HEK293 (cell line): Measurements from ENCODE around the gene CMC1.

Source experiments
- BCL11A ChIP-seq: fragments of 450-650 bp; formaldehyde crosslinking; IDR thresholded peaks from 2 replicates; pipeline ENCODE4 v1.5.1; 2016; ENCODE audit warnings: low read depth, missing biosample characterization, missing genetic modification characterization
- KLF10 ChIP-seq: fragments of 450-650 bp; IDR thresholded peaks from 2 replicates; pipeline ENCODE4 v1.5.1; 2018; ENCODE audit warnings: missing biosample characterization, mild to moderate bottlenecking, missing genetic modification characterization
- MYNN ChIP-seq: fragments of 450-650 bp; formaldehyde crosslinking; IDR thresholded peaks from 2 replicates; pipeline ENCODE4 v1.5.1; 2016; ENCODE audit warnings: missing biosample characterization, missing genetic modification characterization, borderline replicate concordance
- ZNF132 ChIP-seq: fragments of 450-650 bp; formaldehyde crosslinking; IDR thresholded peaks from 2 replicates; pipeline ENCODE4 v1.5.1; 2017; ENCODE audit warnings: missing biosample characterization, missing genetic modification characterization, borderline replicate concordance
- ZNF354C ChIP-seq: fragments of 450-650 bp; formaldehyde crosslinking; IDR thresholded peaks from 2 replicates; pipeline ENCODE4 v1.5.1; 2016; ENCODE audit warnings: missing biosample characterization, missing genetic modification characterization, low read depth, borderline replicate concordance
- TF ChIP-seq, protein P1 (sequence below): fragments of 450-650 bp; formaldehyde crosslinking; IDR thresholded peaks from 2 replicates; pipeline ENCODE4 v1.5.1; 2016; ENCODE audit warnings: missing biosample characterization, missing genetic modification characterization
- TF ChIP-seq, protein P2 (sequence below): fragments of 450-650 bp; formaldehyde crosslinking; IDR thresholded peaks from 2 replicates; pipeline ENCODE4 v1.5.1; 2016; ENCODE audit warnings: missing biosample characterization, missing genetic modification characterization
- TF ChIP-seq, protein P3 (sequence below): fragments of 450-650 bp; IDR thresholded peaks from 2 replicates; pipeline ENCODE4 v1.5.1; 2018; ENCODE audit warnings: missing biosample characterization, mild to moderate bottlenecking, missing genetic modification characterization
- TF ChIP-seq, protein P4 (sequence below): fragments of 450-650 bp; formaldehyde crosslinking; IDR thresholded peaks from 2 replicates; pipeline ENCODE4 v1.5.1; 2017; ENCODE audit warnings: missing biosample characterization, missing genetic modification characterization

DNA sequence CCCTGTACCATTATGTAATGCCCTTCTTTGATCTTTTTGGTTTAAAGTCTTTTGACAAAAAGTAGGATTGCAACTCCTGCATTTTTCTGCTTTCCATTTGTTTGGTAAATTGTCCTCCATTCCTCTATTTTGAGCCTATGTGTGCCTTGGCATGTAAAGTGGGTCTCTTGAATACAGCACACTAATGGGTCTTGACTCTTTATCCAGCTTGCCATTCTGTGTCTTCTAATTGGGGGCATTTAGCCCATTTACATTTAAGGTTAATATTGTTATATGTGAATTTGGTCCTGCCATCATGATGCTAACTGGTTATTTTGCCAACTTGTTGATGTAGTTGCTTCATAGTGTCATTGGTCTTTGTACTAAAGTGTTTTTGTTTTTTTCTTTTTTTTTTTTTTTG is 32.4 kb downstream of the CMC1 start:
- TF ChIP-seq ZNF354C (tag by site-specific recombination) = no peak
- TF ChIP-seq, protein P1, sequence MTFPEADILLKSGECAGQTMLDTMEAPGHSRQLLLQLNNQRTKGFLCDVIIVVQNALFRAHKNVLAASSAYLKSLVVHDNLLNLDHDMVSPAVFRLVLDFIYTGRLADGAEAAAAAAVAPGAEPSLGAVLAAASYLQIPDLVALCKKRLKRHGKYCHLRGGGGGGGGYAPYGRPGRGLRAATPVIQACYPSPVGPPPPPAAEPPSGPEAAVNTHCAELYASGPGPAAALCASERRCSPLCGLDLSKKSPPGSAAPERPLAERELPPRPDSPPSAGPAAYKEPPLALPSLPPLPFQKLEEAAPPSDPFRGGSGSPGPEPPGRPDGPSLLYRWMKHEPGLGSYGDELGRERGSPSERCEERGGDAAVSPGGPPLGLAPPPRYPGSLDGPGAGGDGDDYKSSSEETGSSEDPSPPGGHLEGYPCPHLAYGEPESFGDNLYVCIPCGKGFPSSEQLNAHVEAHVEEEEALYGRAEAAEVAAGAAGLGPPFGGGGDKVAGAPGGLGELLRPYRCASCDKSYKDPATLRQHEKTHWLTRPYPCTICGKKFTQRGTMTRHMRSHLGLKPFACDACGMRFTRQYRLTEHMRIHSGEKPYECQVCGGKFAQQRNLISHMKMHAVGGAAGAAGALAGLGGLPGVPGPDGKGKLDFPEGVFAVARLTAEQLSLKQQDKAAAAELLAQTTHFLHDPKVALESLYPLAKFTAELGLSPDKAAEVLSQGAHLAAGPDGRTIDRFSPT = no peak
- TF ChIP-seq, protein P2, sequence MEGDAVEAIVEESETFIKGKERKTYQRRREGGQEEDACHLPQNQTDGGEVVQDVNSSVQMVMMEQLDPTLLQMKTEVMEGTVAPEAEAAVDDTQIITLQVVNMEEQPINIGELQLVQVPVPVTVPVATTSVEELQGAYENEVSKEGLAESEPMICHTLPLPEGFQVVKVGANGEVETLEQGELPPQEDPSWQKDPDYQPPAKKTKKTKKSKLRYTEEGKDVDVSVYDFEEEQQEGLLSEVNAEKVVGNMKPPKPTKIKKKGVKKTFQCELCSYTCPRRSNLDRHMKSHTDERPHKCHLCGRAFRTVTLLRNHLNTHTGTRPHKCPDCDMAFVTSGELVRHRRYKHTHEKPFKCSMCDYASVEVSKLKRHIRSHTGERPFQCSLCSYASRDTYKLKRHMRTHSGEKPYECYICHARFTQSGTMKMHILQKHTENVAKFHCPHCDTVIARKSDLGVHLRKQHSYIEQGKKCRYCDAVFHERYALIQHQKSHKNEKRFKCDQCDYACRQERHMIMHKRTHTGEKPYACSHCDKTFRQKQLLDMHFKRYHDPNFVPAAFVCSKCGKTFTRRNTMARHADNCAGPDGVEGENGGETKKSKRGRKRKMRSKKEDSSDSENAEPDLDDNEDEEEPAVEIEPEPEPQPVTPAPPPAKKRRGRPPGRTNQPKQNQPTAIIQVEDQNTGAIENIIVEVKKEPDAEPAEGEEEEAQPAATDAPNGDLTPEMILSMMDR (tag by site-specific recombination) = no peak
- no peak for TF ChIP-seq BCL11A (tag by site-specific recombination)
- TF ChIP-seq, protein P3, sequence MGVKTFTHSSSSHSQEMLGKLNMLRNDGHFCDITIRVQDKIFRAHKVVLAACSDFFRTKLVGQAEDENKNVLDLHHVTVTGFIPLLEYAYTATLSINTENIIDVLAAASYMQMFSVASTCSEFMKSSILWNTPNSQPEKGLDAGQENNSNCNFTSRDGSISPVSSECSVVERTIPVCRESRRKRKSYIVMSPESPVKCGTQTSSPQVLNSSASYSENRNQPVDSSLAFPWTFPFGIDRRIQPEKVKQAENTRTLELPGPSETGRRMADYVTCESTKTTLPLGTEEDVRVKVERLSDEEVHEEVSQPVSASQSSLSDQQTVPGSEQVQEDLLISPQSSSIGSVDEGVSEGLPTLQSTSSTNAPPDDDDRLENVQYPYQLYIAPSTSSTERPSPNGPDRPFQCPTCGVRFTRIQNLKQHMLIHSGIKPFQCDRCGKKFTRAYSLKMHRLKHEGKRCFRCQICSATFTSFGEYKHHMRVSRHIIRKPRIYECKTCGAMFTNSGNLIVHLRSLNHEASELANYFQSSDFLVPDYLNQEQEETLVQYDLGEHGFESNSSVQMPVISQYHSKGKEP (tag by site-specific recombination) = no peak
- TF ChIP-seq MYNN (tag by site-specific recombination) = no peak
- TF ChIP-seq, protein P4, sequence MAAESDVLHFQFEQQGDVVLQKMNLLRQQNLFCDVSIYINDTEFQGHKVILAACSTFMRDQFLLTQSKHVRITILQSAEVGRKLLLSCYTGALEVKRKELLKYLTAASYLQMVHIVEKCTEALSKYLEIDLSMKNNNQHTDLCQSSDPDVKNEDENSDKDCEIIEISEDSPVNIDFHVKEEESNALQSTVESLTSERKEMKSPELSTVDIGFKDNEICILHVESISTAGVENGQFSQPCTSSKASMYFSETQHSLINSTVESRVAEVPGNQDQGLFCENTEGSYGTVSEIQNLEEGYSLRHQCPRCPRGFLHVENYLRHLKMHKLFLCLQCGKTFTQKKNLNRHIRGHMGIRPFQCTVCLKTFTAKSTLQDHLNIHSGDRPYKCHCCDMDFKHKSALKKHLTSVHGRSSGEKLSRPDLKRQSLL = no peak
- no peak for TF ChIP-seq KLF10 (tag by site-specific recombination)
- no peak for TF ChIP-seq ZNF132 (tag by site-specific recombination)
